ENCODE data around the gene STAT2.

- TF ChIP-seq CTCF (conservative IDR thresholded peaks at IDR 0.05) (no peak), EZH2 (IDR thresholded peaks at IDR 0.05; ENCODE audit: low read depth) (no peak)
Measured at GRCh38 chr12:56362130-56363059, 2.5 kb upstream of the STAT2 start, which contains the start of gene APOF.

Measured in PC-9 (cell line).